ENCODE results near the gene EMX1. TPM values are rescaled to one million over a fixed set of nuclear protein-coding genes. Genes with fewer than 3 reads are reported as not detected.

The EMX1 gene
- total and polyA plus RNA-seq, 9 donors: 0.20 to 1.1 (median 0.28) TPM; not detected in 5

DNA sequence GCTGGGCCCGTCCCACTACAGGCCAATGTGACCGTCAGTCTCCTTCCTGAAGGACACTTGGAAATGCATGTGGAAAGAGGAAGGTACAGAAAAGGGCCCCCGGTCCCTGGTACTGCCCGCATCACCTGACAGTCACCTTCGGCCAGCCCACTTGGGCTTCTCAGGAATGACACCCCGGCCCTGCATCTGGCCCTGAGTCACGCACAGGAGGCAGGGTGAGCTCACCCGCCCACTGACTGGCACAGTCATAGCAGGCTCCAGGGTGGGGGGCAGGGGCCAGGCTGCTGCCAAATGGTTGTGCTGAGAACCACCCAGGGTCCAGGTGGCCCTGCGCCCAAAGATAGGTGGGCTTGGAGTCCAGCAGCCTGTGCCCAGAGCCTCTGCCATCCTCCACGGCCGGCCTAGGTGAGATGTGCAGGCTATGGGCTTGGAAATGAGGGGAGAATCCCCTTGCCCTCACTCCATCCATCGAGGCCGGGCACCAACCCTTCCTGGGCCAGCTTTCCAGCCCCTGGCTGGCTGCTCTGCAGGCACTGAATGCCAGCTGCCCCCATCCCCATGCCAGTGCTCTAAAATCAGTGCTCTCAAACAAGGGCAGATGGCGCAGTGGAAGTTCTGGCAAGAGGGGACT is 14.1 kb downstream of the EMX1 start:
- TF ChIP-seq, protein P1, sequence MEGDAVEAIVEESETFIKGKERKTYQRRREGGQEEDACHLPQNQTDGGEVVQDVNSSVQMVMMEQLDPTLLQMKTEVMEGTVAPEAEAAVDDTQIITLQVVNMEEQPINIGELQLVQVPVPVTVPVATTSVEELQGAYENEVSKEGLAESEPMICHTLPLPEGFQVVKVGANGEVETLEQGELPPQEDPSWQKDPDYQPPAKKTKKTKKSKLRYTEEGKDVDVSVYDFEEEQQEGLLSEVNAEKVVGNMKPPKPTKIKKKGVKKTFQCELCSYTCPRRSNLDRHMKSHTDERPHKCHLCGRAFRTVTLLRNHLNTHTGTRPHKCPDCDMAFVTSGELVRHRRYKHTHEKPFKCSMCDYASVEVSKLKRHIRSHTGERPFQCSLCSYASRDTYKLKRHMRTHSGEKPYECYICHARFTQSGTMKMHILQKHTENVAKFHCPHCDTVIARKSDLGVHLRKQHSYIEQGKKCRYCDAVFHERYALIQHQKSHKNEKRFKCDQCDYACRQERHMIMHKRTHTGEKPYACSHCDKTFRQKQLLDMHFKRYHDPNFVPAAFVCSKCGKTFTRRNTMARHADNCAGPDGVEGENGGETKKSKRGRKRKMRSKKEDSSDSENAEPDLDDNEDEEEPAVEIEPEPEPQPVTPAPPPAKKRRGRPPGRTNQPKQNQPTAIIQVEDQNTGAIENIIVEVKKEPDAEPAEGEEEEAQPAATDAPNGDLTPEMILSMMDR (IDR thresholded peaks at IDR 0.05): no peak
- TF ChIP-seq EP300 (IDR thresholded peaks at IDR 0.05) (no peak), POLR2A (IDR thresholded peaks at IDR 0.05) (no peak)
- H3K36me3 ChIP-seq: no peaks in the 10 kb centered on the region
- H3K4me1 ChIP-seq (ENCODE audit: insufficient read depth): peaks cover 4% of the 10 kb centered on the region
- no peak overlapping the region for H3K27ac ChIP-seq
- H3K9me3 ChIP-seq: no peaks in the 10 kb centered on the region
- no peaks in the 10 kb centered on the region for H3K27me3 ChIP-seq
- intact Hi-C loops (cut with DNase I): no loop called here
- DNase-seq: peak in 1 of 5 donors; percentile 19
- no peak overlapping the region for H3K4me3 ChIP-seq
- WGBS, 3 donors: 92 to 94% (median 93%) methylated on average over 12 to 14 of the region's 14 CpGs

DNA sequence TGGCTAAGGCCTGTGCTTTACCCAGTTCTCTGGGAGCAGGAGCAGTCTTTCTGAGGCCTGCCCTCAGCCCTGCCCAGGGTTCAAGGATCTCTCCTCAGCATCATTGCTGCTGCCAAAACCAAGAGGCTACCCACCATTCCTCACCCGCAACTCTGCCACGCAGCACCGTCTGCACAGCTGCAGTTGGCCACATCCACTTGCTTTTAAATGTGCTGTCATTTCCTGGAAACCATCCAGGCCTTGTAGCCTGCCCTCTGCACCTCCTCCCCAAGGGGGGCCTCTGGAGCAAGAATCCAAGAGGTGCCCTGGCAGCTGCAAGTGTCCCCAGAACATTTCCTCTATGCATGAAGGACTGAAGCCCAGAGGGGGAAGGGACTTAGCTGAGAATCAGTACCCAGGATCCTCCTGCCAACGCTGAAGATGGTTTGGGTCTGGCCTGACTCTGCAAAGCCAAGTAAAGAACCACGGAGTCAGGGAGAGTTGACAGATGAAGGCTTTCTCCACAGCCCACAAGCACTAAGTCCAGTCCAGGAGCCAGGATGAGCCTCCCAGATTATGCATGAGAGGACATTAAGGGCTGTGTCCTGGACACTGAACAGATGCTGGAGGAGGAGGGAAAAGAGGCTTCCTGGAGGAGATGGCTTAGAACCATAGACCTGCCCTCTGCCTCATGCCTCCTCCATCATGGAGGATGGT is 14.9 kb downstream of the EMX1 start:
- Histone ChIP-seq H3K4me1 (ENCODE audit: insufficient read depth) (peaks cover 4% of the 10 kb centered on the region), H3K9me3 (no peaks in the 10 kb centered on the region), H3K4me3 (no peak overlapping the region), H3K36me3 (no peaks in the 10 kb centered on the region), H3K27ac (no peak overlapping the region), H3K27me3 (no peaks in the 10 kb centered on the region)
- TF ChIP-seq EP300 (IDR thresholded peaks at IDR 0.05) (no peak), POLR2A (IDR thresholded peaks at IDR 0.05) (no peak)
- TF ChIP-seq, protein P1 (IDR thresholded peaks at IDR 0.05): no peak
- intact Hi-C loops (cut with DNase I): no loop called here
- WGBS, 3 donors: 50 to 56% (median 51%) methylated on average over 5 of the region's 5 CpGs
- DNase-seq: peak in 1 of 5 donors; percentile 13

DNA sequence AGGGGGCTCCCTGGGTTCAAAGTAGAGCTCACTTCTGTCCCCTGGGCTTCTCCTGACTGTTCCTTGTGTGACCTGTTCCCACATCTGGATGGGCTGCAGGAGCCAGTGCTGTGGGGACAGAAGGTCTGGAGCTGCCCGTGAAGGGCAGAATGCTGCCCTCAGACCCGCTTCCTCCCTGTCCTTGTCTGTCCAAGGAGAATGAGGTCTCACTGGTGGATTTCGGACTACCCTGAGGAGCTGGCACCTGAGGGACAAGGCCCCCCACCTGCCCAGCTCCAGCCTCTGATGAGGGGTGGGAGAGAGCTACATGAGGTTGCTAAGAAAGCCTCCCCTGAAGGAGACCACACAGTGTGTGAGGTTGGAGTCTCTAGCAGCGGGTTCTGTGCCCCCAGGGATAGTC is 15.5 kb downstream of the EMX1 start:
- DNase-seq: no peak

DNA sequence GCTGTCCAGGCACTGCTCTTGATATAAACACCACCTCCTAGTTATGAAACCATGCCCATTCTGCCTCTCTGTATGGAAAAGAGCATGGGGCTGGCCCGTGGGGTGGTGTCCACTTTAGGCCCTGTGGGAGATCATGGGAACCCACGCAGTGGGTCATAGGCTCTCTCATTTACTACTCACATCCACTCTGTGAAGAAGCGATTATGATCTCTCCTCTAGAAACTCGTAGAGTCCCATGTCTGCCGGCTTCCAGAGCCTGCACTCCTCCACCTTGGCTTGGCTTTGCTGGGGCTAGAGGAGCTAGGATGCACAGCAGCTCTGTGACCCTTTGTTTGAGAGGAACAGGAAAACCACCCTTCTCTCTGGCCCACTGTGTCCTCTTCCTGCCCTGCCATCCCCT is 15.9 kb downstream of the EMX1 start:
- Histone ChIP-seq H3K36me3 (no peaks in the 10 kb centered on the region), H3K9me3 (no peaks in the 10 kb centered on the region), H3K4me1 (ENCODE audit: insufficient read depth) (peaks cover 4% of the 10 kb centered on the region), H3K27me3 (no peaks in the 10 kb centered on the region), H3K4me3 (no peak overlapping the region), H3K27ac (no peak overlapping the region)
- 79 to 83% (median 81%) methylated on average over 5 of the region's 5 CpGs for WGBS, 3 donors
- TF ChIP-seq POLR2A (IDR thresholded peaks at IDR 0.05) (no peak), EP300 (IDR thresholded peaks at IDR 0.05) (no peak)
- TF ChIP-seq, protein P1 (IDR thresholded peaks at IDR 0.05): no peak
- DNase-seq: no peak
- intact Hi-C loops (cut with DNase I): no loop called here

More for the DNA sequence above, 15.5 kb downstream of the EMX1 start:
- TF ChIP-seq, protein P1 (IDR thresholded peaks at IDR 0.05): no peak
- TF ChIP-seq EP300 (IDR thresholded peaks at IDR 0.05): no peak
- TF ChIP-seq POLR2A (IDR thresholded peaks at IDR 0.05): no peak
- WGBS, 3 donors: 88 to 95% (median 91%) methylated on average over 4 of the region's 4 CpGs
- H3K27me3 ChIP-seq: no peaks in the 10 kb centered on the region
- no peaks in the 10 kb centered on the region for H3K36me3 ChIP-seq
- no peaks in the 10 kb centered on the region for H3K9me3 ChIP-seq
- peaks cover 4% of the 10 kb centered on the region for H3K4me1 ChIP-seq (ENCODE audit: insufficient read depth)
- no peak overlapping the region for H3K27ac ChIP-seq
- H3K4me3 ChIP-seq: no peak overlapping the region
- intact Hi-C loops (cut with DNase I): no loop called here

Data from ovary (tissue), 9 donors.